DND-41 (cell line): ENCODE data around the gene MEGF6.

Experiments used
- ATAC-seq: fragments of 200-7000 bp; cut with Tn5 transposase; 3 replicates; pipeline ENCODE4 v1.9.1; 2021; ENCODE audit warnings: low read depth; ENCODE audit not compliant: insufficient read depth
- DNase-seq: peaks from one replicate; pipeline ENCODE4 v3.0.0-alpha.2; 2020
- H2AFZ ChIP-seq: 2 replicates; pipeline ENCODE4 v1.6.0; 2012; ENCODE audit warnings: low read depth, low read length
- H3K27ac ChIP-seq: 2 replicates; pipeline ENCODE4 v1.5.1; 2012; ENCODE audit warnings: low read length, inconsistent platforms
- H3K27me3 ChIP-seq: fragments of 200-600 bp; sonication (generic); 2 replicates; pipeline ENCODE4 v1.6.0; 2012; ENCODE audit warnings: low read length, mild to moderate bottlenecking, inconsistent platforms; ENCODE audit not compliant: insufficient read depth, poor library complexity
- H3K36me3 ChIP-seq: 2 replicates; pipeline ENCODE4 v1.5.1; 2012; ENCODE audit warnings: low read length, inconsistent platforms; ENCODE audit not compliant: insufficient read depth
- H3K4me1 ChIP-seq: 2 replicates; pipeline ENCODE4 v1.5.1; 2012; ENCODE audit warnings: mild to moderate bottlenecking, low read length; ENCODE audit not compliant: insufficient read depth
- H3K4me2 ChIP-seq: 2 replicates; pipeline ENCODE4 v1.6.0; 2012; ENCODE audit warnings: mild to moderate bottlenecking, moderate library complexity, low read length, inconsistent platforms; ENCODE audit not compliant: insufficient read depth
- H3K4me3 ChIP-seq, 2 experiments: fragments of 200-600 bp in 1 of 2; shearing (Covaris generic) in 1 of 2; 2 replicates each; pipeline ENCODE4 v1.5.1; 2012 to 2016; ENCODE audit warnings: inconsistent platforms in 2 of 2, low read length in 2 of 2, mild to moderate bottlenecking in 2 of 2, low read depth in 1 of 2, moderate library complexity in 1 of 2
- H3K79me2 ChIP-seq: 2 replicates; pipeline ENCODE4 v1.6.0; 2012; ENCODE audit warnings: low read length, inconsistent platforms; ENCODE audit not compliant: insufficient read depth
- H3K9ac ChIP-seq: 2 replicates; pipeline ENCODE4 v1.6.0; 2012; ENCODE audit warnings: low read depth, mild to moderate bottlenecking, inconsistent platforms, low read length, moderate library complexity
- H3K9me3 ChIP-seq: 2 replicates; pipeline ENCODE4 v1.5.1; 2012; ENCODE audit warnings: low read length, moderate library complexity, mild to moderate bottlenecking, inconsistent platforms; ENCODE audit not compliant: insufficient read depth, severe bottlenecking
- H4K20me1 ChIP-seq: 2 replicates; pipeline ENCODE4 v1.6.0; 2012; ENCODE audit warnings: low read length; ENCODE audit not compliant: insufficient read depth
- EZH2 ChIP-seq: IDR thresholded peaks from 3 replicates; pipeline ENCODE4 v1.6.1; 2012; ENCODE audit warnings: borderline replicate concordance, low read depth, mild to moderate bottlenecking, moderate library complexity, low read length, inconsistent platforms; ENCODE audit not compliant: severe bottlenecking
- TF ChIP-seq, protein P1 (sequence below): IDR thresholded peaks from 2 replicates; pipeline ENCODE4 v1.5.1; 2012; ENCODE audit warnings: borderline replicate concordance, low read length, moderate library complexity, mild to moderate bottlenecking; ENCODE audit not compliant: poor library complexity, severe bottlenecking; ENCODE audit errors: extremely low read depth

Gene MEGF6

DNA sequence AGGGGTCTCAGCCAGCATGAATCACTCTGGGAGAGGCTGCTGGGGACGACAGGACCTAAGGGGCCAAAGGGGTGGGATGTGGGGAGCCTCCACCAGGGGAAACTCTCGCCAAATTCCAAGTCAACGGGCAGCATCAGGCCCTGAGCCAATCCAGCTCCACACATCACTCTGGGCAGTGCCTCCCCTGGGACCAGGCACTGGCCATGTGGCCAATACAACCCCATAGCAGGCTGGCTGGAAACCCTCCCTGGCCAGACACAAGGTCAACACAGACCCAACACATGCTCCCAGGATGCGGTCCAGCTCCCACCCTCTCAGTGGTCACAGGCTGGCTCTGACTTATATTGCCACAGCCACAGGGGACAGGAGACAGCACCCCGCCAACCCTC is 60.0 kb downstream of the MEGF6 start:
- Histone ChIP-seq H3K27me3 (no peaks in the 10 kb centered on the region), H3K4me3 (no peak overlapping the region), H3K4me1 (no peaks in the 10 kb centered on the region), H3K79me2 (no peaks in the 10 kb centered on the region), H3K27ac (no peak overlapping the region), H2AFZ (no peak overlapping the region), H4K20me1 (no peaks in the 10 kb centered on the region), H3K9me3 (no peaks in the 10 kb centered on the region), H3K9ac (no peak overlapping the region), H3K4me2 (no peak overlapping the region), H3K36me3 (no peaks in the 10 kb centered on the region)
- TF ChIP-seq, protein P1, sequence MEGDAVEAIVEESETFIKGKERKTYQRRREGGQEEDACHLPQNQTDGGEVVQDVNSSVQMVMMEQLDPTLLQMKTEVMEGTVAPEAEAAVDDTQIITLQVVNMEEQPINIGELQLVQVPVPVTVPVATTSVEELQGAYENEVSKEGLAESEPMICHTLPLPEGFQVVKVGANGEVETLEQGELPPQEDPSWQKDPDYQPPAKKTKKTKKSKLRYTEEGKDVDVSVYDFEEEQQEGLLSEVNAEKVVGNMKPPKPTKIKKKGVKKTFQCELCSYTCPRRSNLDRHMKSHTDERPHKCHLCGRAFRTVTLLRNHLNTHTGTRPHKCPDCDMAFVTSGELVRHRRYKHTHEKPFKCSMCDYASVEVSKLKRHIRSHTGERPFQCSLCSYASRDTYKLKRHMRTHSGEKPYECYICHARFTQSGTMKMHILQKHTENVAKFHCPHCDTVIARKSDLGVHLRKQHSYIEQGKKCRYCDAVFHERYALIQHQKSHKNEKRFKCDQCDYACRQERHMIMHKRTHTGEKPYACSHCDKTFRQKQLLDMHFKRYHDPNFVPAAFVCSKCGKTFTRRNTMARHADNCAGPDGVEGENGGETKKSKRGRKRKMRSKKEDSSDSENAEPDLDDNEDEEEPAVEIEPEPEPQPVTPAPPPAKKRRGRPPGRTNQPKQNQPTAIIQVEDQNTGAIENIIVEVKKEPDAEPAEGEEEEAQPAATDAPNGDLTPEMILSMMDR: no peak
- no peak for TF ChIP-seq EZH2
- DNase-seq (no peak), ATAC-seq (no peak)

DNA sequence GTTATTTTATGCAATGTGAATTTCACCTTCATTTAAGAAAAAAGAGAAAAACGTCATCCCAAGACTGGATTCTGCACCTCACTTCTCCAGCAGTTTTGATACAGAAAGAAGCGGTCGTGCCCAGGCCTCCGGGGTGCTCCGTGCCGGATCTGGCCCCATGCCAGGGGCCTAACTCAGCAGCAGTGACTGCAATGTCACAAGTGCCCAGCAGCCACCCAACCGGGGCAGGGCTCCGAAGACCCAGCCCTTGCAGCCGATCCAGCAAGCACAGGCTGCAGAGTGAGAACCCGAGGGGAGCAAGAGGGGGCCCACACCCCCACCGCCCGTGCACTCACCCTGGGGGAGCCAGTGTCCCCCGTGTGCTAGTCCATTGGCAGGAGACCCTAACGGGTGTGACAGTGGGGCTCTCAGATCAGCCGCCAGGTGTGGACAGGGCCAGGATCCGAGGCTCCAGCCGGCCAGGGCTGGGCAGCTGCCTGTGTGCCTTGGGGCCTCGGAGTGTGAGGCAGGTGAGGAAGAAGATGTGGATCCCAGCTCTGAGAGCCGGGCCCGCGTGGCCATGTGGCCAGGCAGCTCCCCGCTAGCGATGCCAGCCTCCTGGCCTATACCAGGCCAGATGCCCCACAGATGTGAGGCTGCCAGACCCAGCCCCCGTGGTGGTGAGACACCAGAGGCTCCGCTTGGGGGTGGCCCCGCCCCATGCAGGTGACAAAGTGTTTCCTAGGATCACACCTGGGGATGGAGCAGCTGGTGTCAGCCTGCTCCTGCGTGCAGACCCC is 60.6 kb downstream of the MEGF6 start:
- no peaks in the 10 kb centered on the region for H3K27me3 ChIP-seq

DNA sequence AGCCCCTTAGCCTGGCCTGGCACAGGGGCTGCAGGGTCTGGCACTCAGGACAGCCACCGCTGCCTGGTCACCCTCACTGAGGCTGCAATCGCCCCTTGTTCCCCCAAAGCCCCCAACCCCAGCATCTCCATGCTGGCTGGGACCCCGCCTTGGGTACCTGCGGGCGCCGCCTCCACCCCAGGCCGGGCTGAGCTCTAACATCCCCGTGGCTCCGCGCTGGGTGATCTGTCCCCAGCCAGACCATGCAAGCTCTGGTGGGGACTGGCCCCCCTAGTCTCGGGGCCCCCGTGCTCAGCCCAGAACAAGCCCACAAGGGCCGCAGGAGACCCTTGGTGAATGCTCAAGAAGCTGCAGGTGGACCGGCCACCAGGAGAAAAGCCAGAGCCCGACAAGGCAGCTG is 62.4 kb downstream of the MEGF6 start:
- Histone ChIP-seq H3K9ac (no peak overlapping the region), H3K27ac (no peak overlapping the region), H2AFZ (no peak overlapping the region), H3K79me2 (no peaks in the 10 kb centered on the region), H3K36me3 (no peaks in the 10 kb centered on the region), H3K27me3 (no peaks in the 10 kb centered on the region), H4K20me1 (no peaks in the 10 kb centered on the region), H3K4me1 (no peaks in the 10 kb centered on the region), H3K4me3 (no peak overlapping the region), H3K9me3 (no peaks in the 10 kb centered on the region), H3K4me2 (no peak overlapping the region)
- no peak for ATAC-seq
- no peak for DNase-seq
- TF ChIP-seq EZH2: no peak
- TF ChIP-seq, protein P1: no peak

More for the DNA sequence above, 60.6 kb downstream of the MEGF6 start:
- Histone ChIP-seq H2AFZ (no peak overlapping the region), H4K20me1 (no peaks in the 10 kb centered on the region), H3K4me3 (no peak overlapping the region), H3K27ac (no peak overlapping the region), H3K36me3 (no peaks in the 10 kb centered on the region), H3K9me3 (no peaks in the 10 kb centered on the region), H3K79me2 (no peaks in the 10 kb centered on the region), H3K9ac (no peak overlapping the region), H3K4me1 (no peaks in the 10 kb centered on the region), H3K4me2 (no peak overlapping the region)
- TF ChIP-seq, protein P1: no peak
- no peak for TF ChIP-seq EZH2
- ATAC-seq (no peak), DNase-seq (no peak)
